GM11168 (cell line): ENCODE measurements around the gene PHACTR1.
"Not testable (repeated sequence)": the region's sequence is repeated elsewhere in the genome, so short reads cannot be mapped to it uniquely, and the experiment has no call there.

Experiments
- in situ Hi-C: fragments of 300-500 bp; cut with MboI; formaldehyde crosslinking; loops from one replicate; pipeline ENCODE4 v1.12.0; 2022; ENCODE audit warnings: low sequenced_read_pairs; ENCODE audit not compliant: unreplicated experiment

Gene PHACTR1

GRCh38 chr6:13125841-13126240 is 409.3 kb downstream of the PHACTR1 start:
- in situ Hi-C loops, result no loop called here

- in situ Hi-C loops, result no loop called here
These were observed 415.5 kb downstream of the PHACTR1 start for GRCh38 chr6:13131935-13132661.

- in situ Hi-C loops, result not testable (repeated sequence)
These were observed 417.3 kb downstream of the PHACTR1 start for GRCh38 chr6:13133894-13134293.

GRCh38 chr6:13135152-13135551 is 418.6 kb downstream of the PHACTR1 start:
- in situ Hi-C loops, result no loop called here

GRCh38 chr6:13139119-13139518 is 422.6 kb downstream of the PHACTR1 start:
- in situ Hi-C loops, result no loop called here

GRCh38 chr6:13140980-13141379 is 424.4 kb downstream of the PHACTR1 start:
- in situ Hi-C loops, result no loop called here

- in situ Hi-C loops, result no loop called here
These were observed 424.8 kb downstream of the PHACTR1 start for GRCh38 chr6:13141387-13141786.

DNA sequence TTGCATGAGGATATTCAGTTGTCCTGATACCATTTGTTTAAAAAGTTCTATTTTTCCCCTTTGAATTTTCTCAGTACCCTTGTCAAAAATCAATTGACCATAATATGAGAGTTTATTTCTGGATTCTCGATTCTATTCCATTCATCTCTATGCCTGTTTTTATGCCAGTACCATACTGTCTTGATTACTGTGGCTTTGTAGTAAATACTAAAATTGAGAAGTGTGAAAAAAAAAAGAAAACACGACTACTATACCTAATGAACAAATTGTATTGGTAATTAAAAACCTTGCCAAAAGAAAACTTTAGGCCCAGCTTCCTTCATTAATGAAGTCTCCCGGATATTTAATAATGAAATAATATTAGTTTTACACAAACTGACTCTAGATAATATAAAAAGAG is 426.0 kb downstream of the PHACTR1 start:
- in situ Hi-C loops, result no loop called here

GRCh38 chr6:13146442-13146841 is 429.9 kb downstream of the PHACTR1 start:
- in situ Hi-C loops, result no loop called here

DNA sequence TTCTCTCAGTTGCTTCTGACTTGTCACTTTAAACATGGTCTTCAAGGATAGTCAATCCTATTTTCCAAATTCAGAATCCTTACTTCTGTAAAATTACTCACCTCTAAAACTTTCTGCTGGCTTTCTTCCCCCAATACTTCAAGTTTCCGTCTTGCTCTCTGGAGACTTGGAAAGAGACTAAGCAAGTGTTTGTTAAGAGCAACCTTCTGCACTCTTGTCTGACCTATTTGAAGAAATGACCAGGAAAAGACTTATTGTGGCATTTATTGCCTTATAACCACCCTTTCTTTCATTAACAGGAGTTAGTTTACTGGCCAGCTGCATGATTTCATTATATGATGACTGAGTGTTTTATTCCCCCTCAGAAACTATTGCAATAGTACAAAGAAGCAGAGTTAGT is 430.8 kb downstream of the PHACTR1 start:
- in situ Hi-C loops, result no loop called here

GRCh38 chr6:13147782-13148181 is 431.2 kb downstream of the PHACTR1 start:
- in situ Hi-C loops, result no loop called here

DNA sequence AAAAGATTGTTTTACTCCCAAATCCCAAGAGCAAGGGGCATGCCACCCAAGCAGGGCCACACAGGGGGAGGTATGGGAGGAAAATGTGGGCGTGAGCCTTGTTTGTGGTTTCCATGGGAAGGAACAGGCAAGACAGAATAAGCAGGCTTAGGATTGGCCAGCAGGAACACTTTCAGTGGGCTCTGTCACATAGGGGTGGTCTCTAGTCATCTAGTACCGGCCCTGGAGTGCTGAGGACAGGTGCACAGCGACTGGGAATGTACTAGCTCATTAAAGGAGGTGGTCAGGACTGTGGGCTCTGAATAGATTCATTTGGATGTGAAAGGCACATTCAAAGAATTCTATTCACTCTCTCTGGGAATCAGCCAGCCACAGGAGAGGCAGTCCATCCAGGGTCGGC is 436.2 kb downstream of the PHACTR1 start:
- in situ Hi-C loops, result no loop called here

GRCh38 chr6:13156381-13156780 is 439.8 kb downstream of the PHACTR1 start:
- in situ Hi-C loops, result no loop called here

- in situ Hi-C loops, result no loop called here
These were observed 440.7 kb downstream of the PHACTR1 start for GRCh38 chr6:13157293-13157692.

GRCh38 chr6:13159300-13159699 is 442.7 kb downstream of the PHACTR1 start:
- in situ Hi-C loops, result no loop called here

DNA sequence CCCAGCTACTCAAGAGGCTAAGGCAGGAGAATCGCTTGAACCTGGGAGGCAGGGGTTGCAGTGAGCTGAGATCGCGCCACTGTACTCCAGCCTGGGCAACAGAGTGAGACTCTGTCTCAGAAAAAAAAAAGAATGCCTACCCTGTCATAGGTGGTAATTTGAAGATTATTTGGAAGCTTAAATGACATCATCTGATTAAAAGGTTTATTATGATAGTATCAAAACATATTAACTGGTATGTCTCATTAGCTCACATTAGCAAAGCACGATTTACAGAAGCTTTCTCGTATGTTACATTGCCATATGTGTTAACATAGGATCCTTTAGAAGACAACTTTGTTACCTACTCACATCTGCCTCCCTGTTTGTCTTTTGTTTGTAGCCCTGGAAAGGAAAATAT is 443.3 kb downstream of the PHACTR1 start:
- in situ Hi-C loops, result not testable (repeated sequence)

GRCh38 chr6:13163161-13163944 is 446.8 kb downstream of the PHACTR1 start:
- in situ Hi-C loops, result no loop called here

DNA sequence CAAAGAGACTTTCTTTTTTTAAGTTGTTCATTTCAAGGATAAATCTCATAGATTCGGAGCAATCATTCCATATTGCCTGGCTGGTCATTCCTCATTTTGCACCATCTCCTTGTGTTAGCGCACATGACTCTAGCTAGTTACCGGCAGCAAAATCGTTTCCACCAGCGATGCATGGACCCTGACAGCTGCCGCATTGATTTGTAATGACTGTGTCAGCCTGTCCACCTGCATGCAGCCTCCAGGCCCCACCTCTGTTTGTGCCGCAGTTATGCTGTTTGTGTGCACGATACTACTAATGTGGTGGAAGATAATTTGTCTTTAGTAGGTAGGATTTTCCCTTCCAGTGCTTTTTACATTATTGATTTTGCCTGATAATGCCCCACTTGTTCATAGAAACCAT is 447.7 kb downstream of the PHACTR1 start:
- in situ Hi-C loops, result no loop called here

- in situ Hi-C loops, result no loop called here
These were observed 449.1 kb downstream of the PHACTR1 start for GRCh38 chr6:13165502-13166172.

DNA sequence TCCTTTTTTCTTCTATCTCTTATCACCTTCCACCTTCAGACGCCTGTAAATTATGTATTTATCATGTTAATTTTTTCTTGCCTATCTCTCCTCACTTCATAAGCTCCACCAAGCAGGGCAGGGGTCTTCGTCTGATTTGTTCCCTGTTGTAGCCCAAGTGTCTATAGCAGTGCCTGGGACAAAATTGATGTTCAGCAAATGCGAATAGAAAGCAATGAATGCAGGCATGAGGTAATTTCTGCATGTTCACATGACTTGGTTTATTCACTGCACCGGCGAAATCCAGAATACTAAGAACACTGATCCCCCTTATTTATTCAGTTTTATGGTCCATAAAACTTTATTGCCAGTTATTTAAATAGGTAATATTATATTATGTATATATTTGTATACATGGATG is 449.7 kb downstream of the PHACTR1 start:
- in situ Hi-C loops, result no loop called here

DNA sequence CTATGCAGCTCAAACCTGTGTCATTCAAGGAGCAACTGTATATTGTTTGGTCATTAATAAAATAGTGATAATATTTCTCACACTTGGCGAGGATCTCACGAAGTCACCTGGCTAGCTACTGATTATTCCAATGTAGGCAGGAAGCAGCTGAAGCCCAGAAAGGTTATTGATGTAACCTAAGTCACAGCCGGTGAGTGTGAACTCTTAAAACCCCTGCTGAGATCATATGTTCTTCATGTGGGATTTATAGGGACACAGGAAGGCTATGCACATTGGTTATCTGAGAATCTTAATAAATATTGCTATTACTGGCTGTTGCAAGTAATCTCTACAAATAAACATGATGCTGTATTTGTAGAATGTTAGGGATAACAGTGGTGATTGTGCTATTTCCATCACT is 450.3 kb downstream of the PHACTR1 start:
- in situ Hi-C loops, result no loop called here
